Measurements from ENCODE around the gene FOCAD.

DNA sequence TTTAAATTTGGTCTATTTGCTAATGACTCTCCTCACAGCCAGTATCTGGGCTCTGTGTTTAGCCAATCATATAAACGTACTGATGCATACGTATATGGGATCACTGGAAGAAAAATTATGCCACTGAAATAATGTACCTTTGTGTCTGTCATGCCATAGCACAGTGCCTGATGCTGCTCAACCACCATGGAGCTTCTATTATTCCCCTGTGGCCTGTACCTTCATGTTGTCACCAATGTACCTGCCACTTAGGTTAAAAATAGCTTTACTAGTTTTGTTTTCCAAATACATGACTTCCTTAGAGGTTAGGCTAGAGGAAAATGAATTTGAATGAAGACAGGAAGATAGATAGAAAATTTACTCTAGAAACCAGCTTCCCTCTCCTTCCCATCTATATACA, 312.8 kb downstream of the FOCAD start:
- TF ChIP-seq CTCF (tag by site-specific recombination; IDR thresholded peaks at IDR 0.05), result no peak
- TF ChIP-seq ZNF140 (tag by site-specific recombination; IDR thresholded peaks at IDR 0.05), result no peak
- TF ChIP-seq, protein P1, sequence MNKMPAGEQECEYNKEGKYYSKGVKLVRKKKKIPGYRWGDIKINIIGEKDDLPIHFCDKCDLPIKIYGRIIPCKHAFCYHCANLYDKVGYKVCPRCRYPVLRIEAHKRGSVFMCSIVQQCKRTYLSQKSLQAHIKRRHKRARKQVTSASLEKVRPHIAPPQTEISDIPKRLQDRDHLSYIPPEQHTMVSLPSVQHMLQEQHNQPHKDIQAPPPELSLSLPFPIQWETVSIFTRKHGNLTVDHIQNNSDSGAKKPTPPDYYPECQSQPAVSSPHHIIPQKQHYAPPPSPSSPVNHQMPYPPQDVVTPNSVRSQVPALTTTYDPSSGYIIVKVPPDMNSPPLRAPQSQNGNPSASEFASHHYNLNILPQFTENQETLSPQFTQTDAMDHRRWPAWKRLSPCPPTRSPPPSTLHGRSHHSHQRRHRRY (tag by site-specific recombination; IDR thresholded peaks at IDR 0.05), result no peak
- TF ChIP-seq ZNF274 (IDR thresholded peaks at IDR 0.05; ENCODE audit: low read length), result no peak
- no peak for TF ChIP-seq ZNF274 (tag by site-specific recombination; IDR thresholded peaks at IDR 0.05; ENCODE audit: borderline replicate concordance)
- TF ChIP-seq KLF8 (tag by site-specific recombination; IDR thresholded peaks at IDR 0.05), result no peak
- TF ChIP-seq ZNF16 (tag by site-specific recombination; IDR thresholded peaks at IDR 0.05; ENCODE audit: low read depth), result no peak
- no peak for TF ChIP-seq ZFP3 (tag by site-specific recombination; IDR thresholded peaks at IDR 0.05; ENCODE audit: low read depth)
- TF ChIP-seq HOXA7 (CRISPR knock-in tag; IDR thresholded peaks at IDR 0.05; ENCODE audit: borderline replicate concordance), result no peak

All from HEK293 (cell line).